DLD1 (cell line): ENCODE data around the gene RCCD1.
"Not testable (repeated sequence)": the region's sequence is repeated elsewhere in the genome, so short reads cannot be mapped to it uniquely, and the experiment has no call there.

Experiments used
- in situ Hi-C: cut with HindIII; loops from 2 replicates; pipeline ENCODE4 v1.10.0; 2017; ENCODE audit warnings: low sequenced_read_pairs

Gene RCCD1, protein sequence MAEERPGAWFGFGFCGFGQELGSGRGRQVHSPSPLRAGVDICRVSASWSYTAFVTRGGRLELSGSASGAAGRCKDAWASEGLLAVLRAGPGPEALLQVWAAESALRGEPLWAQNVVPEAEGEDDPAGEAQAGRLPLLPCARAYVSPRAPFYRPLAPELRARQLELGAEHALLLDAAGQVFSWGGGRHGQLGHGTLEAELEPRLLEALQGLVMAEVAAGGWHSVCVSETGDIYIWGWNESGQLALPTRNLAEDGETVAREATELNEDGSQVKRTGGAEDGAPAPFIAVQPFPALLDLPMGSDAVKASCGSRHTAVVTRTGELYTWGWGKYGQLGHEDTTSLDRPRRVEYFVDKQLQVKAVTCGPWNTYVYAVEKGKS

DNA sequence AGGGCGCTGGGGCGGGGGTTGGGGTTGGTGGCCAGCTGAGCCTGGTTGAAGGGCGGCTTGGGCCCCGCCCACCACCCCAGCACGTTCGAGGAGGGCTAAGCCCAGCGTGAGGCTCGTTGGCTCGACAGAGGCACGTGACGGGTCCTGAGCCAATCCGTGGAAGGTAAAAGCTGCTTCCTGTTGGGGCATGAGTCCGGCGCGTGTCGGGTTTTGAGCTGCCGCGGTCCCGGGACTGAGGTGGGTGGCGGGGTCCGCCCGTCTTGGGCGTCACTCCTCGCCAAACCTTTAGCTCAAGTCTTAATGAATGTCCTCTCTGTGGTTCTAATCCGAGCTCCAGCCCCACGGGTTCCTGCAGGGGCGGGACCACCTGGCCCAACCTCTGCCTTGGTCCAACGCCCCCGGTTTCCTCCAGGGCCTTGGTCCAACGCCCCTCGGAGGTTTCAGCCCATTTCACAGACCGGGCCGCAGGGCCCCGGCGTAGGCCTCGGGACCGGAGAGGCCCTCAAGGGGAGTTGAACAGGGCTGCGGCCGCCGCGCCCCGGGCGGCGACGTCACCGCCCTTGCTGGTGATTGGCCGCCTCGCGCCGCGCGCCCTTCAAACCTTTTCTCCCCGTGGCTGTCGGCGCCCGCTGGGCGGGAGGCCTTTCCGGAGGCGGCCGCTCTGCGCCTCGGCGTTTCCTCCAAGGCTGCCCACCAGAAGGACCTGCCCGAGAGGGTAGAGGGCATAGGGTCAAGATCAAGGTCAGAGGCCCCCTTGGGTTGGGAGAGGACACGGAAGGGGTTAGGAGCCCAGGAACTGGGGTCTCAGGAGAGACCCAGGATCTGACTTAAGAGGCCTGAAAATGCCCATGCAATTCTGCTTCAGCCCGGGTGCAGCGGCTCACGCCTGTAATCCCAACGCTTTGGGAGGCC lies at the start of gene RCCD1:
Gene RCCD1 (plus strand): TSS at position 173 of the 912 bp plus-strand sequence. CDS start 1,851 bp downstream, outside the sequence.
- in situ Hi-C loops, result no loop called here

DNA sequence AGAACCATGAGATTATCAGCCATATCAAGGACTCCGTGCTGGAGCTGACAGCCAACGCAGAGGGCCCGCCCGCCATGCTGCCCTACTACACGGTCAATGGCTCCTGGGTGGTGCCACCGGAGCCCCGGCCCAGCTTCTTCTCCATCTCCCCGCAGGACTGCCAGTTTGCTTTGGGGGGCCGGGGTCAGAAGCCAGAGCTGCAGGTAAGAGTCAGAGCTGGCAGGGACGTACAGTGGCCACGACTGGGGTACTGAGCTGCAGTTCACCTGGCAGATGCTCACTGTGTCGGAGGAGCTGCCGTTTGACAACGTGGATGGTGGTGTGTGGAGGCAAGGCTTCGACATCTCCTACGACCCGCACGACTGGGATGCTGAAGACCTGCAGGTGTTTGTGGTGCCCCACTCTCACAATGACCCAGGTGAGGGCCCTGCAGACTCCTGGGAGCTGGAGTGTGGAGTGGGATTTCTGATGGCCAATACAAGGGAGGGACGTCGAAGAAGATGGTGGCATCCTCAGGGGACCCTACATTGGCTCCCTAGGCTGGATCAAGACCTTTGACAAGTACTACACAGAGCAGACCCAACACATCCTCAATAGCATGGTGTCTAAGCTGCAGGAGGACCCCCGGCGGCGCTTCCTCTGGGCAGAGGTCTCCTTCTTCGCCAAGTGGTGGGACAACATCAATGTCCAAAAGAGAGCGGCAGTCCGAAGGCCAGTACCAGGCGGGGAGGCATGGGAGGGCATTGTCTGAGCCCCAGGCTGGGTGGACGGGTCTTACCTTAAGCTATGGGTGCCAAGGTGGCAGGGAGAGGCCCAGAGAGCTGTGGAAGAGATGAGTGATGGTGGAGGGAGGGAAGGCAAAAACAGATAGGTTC lies 49.1 kb upstream of the RCCD1 start:
- in situ Hi-C loops, result no loop called here

DNA sequence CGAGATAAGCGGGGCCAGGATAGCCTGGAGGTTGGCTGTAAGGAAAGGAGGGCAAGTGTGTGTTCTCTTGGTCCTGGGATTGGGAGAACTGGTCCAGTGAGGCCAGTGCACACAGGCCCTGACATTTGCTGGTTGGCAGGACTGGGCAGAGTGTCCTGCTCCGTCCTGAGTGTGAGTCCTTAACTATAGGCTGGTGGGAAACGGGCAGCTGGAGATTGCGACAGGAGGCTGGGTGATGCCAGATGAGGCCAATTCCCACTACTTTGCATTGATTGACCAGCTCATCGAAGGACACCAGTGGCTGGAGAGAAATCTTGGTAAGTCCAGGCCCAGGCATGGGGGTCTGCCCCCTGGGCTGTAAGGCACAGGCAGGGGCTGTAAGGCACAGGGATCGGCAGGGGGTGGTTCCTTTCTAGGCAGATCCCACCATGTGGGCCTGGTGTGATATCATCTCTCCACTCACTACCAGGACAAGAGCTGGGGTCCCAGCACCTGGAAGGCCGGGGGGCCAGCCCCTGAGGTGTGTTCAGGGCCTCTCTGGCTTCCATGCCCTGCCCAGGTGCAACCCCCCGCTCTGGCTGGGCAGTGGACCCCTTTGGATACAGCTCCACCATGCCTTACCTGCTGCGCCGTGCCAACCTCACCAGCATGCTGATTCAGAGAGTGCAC lies 48.4 kb upstream of the RCCD1 start:
- in situ Hi-C loops, result no loop called here

DNA sequence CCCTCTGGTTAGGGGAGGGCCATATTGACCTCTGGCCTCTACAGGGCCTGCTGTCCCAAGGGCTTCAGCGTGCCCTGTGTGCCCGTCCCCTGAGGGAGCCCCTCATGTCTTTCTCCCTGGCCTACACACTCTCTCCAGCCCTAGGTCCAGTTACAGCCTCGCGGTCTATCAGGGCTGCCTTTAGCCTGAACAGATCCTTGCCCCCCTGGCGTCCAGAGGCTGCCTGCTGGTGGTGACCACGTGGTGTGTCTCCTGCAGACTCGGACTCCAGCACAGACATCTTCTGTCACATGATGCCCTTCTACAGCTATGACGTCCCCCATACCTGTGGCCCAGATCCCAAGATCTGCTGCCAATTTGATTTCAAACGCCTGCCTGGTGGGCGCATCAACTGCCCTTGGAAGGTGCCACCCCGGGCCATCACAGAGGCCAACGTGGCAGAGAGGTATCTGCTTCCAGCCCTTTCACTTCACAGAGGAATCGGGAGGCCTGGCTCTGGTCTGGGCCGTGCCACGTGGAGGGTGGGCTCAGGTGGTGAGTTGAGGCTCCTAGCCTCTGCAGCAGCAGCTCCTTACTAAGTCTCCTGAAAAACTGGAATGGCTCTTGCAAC lies 47.5 kb upstream of the RCCD1 start:
- in situ Hi-C loops, result no loop called here

DNA sequence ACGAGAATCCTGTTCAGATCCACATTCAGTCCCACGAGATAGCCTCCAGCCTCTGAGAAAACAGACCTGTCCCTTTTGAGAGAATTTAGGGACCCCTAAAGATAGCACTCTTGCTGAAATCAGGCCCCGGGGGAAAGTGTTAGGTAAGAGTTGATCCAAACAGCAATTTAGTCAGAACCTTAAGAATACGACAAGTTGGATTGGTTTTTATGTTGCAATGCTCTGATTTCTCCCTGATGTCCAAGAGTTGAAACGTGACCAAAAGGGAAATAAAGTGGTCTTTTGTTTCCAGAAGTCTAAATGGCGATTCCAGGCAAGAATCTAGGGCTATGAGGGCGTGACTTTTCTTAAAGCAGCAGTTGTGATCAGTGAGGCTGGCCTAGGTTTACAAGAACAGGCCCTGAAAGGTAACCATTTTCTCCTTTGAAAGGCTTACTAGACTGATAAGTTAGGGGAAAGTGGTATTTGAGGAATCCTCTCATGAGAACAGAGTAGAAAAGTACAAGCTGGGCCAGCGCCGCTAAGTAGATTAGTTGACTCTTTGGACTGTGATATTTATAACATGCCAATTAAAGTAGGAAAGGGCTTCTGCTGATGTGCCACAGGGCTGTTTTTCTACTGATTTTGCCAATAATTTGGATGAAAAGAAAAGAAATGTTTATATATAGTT lies 46.7 kb upstream of the RCCD1 start:
- in situ Hi-C loops, result no loop called here

DNA sequence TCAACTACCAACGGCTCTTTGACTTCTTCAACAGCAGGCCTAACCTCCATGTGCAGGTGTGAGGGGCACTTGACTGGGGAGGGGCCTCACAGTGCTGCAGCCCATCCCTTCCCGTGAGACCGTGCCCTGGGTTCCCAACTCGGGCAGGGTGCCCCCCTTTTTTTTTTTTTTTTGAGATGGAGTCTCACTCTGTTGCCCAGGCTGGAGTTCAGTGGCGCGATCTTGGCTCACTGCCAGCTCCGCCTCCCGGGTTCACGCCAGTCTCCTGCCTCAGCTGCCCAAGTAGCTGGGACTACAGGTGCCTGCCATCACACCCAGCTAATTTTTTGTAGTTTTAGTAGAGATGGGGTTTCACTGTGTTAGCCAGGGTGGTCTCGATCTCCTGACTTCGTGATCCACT lies 45.2 kb upstream of the RCCD1 start:
- in situ Hi-C loops, result not testable (repeated sequence)

DNA sequence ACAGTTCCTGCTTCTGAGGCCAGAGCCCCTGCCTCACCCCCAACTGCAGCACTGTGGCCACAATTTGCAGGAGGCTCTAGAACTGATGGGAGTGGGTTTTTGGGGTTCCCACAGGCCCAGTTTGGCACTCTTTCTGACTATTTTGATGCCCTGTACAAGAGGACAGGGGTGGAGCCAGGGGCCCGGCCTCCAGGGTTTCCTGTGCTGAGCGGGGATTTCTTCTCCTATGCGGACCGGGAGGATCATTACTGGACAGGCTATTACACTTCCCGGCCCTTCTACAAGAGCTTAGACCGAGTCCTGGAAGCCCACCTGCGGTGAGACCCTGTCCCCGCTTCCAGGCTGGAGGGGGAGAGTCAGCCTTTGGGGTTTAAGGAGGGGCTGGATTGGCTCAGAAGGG lies 44.7 kb upstream of the RCCD1 start:
- in situ Hi-C loops, result no loop called here

DNA sequence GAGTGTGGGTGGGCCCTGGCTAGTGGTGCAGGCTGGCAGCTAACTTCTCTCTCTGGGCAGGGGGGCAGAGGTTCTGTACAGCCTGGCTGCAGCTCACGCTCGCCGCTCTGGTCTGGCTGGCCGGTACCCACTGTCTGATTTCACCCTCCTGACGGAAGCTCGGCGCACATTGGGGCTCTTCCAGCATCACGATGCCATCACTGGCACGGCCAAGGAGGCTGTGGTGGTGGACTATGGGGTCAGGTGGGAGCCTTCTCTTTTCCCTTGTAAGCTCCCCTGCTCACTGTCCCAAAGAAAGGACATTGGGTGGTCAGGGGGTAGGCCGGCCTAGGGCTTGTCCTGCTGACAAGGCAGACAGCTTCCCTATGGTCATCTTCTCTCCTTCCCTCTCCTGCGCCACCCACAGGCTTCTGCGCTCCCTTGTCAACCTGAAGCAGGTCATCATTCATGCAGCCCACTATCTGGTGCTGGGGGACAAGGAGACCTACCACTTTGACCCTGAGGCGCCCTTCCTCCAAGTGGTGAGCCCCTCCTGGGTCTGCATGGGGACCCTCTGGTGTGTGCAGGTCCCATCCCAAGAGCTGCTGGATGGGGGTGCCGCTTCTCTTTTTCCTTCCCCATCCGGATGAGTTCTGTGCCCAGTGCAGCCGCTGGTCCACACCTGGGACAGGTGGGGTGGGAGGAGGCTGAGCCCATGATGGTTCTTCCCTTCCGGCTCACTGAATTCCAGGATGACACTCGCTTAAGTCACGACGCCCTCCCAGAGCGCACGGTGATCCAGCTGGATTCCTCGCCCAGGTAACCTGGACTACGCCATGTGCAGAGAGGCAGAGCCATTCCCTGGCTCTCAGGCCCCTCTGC lies 44.0 kb upstream of the RCCD1 start:
- in situ Hi-C loops, result no loop called here

DNA sequence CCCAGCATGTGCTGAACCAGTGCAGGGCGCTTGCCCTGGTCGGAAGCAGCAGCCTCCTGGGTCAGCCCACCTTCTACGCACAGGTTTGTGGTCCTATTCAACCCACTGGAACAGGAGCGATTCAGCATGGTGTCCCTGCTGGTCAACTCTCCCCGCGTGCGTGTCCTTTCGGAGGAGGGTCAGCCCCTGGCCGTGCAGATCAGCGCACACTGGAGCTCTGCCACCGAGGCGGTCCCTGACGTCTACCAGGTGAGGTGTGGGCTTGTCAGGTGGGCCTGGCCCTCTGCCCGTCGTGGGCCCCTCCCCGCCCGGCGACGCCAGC lies 43.4 kb upstream of the RCCD1 start:
- in situ Hi-C loops, result no loop called here

DNA sequence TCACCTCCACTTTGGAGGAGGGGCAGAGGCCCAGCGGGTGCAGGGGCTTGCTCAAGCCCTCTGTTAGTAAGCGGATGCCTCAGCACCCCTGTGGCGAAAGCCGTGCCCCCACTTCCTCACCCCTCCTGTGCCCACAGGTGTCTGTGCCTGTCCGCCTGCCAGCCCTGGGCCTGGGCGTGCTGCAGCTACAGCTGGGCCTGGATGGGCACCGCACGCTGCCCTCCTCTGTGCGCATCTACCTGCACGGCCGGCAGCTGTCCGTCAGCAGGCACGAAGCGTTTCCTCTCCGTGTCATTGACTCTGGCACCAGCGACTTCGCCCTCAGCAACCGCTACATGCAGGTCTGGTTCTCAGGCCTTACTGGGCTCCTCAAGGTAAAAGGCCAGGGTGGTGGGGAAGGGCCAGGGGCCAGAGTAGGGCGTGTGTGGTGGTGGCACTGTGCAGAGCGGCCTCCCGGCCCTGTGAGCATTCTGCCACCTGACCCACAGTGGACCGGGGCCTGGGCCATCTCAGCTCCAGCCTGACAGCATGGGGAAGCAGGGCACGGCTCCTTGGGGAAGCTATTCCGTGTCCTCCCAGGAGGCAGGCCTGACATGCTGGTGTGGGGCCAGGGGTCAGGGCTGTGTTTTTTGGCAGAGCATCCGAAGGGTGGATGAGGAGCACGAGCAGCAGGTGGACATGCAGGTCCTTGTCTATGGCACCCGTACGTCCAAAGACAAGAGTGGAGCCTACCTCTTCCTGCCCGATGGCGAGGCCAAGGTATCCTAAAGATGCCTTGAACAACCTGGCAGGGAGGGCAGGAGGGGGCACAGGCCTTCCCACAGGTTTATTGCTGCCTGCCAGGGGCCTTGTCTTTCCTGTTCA lies 42.5 kb upstream of the RCCD1 start:
- in situ Hi-C loops, result no loop called here

DNA sequence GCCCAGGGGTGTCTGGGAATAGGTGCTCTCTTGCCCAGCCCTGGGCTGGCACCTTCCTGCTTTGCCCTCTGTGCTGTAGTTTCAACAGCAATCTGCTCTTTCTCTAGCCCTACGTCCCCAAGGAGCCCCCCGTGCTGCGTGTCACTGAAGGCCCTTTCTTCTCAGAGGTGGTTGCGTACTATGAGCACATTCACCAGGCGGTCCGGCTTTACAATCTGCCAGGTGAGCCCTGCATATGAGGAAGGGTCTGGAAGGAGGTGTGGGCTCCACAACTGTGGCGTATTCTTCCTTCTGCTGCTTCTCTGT lies 42.0 kb upstream of the RCCD1 start:
- in situ Hi-C loops, result no loop called here

DNA sequence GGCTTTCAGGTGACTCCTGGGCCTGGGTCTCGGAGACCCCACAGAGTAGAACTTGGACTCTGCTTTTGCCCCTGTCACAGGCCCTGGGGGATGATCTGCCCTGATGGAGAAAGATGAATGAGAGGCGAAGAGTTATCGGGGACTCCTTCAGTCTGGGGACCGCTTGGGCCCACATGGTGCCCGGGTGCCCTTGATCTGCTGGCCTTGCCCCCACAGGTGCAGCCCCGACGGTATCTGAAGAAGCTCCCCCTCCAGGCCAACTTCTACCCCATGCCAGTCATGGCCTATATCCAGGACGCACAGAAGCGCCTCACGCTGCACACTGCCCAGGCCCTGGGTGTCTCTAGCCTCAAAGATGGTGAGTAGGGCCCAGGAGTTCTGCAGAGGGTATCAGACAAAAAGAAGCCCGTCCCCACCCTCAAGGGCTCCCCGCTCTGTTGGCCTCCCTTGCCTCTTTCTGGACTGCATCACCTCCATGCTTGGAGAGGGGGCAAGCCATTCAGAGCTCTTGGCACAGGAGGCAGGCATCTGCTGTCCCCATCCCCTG lies 41.2 kb upstream of the RCCD1 start:
- in situ Hi-C loops, result no loop called here

DNA sequence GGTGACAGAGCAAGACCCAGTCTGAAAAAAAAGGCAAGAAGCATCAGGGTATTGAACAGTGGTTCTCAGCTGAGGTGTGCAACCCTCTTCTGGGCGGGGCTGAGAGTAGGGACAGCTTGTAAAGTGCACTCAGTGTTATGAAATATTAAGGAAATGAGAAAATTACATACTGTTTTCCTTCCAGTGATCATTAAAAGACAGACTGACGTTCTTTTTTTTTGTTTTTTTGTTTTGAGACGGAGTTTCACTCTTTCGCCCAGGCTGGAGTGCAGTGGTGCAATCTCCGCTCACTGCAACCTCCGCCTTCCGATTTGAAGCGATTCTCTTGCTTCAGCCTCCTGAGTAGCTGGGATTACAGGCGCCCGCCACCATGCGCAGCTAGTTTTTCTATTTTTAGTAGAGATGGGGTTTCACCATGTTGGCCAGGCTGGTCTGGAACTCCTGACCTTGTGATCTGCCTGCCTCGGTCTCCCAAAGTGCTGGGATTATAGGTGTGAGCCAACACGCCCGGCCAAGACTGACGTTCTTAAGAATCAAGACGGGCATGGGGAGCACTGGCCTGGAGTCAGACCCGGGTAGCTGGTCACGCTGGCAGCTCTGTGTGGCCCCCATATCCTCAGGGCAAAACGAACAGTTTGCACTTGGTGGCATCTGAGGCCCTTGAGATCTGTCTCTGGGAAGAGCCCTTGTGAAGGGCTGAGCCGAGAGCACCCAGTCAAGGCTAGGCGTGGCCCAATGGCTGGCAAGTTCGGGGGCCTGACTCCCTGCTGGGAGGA lies 40.2 kb upstream of the RCCD1 start:
- in situ Hi-C loops, result no loop called here

DNA sequence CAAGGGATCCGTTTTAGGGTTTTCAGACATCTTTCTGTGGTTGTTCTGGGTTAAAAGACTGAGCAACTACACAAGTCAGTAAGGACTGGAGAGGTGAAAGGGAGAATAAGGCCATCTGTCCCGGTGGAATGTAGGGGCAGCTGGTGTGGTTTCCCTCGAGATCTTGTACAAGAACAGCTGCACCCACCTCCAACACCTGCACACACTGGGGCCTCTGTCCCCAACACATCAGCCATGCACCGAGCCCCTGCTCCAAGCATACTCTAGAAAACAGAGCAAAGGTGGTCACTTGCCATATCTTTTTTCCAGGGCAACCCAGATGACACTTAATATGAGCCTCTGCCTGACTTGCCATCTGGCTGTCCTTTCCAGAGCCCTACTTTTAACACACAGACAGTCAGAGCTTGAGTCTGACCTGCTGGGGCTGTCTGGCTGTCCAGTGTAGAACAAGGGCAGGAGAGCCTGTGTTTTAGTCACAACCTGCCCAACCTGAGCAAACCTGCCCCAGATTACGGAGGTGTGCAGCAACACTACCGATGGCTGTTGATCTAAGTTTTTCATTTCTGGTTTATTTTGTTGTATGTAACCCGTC lies 39.4 kb upstream of the RCCD1 start:
- in situ Hi-C loops, result no loop called here

DNA sequence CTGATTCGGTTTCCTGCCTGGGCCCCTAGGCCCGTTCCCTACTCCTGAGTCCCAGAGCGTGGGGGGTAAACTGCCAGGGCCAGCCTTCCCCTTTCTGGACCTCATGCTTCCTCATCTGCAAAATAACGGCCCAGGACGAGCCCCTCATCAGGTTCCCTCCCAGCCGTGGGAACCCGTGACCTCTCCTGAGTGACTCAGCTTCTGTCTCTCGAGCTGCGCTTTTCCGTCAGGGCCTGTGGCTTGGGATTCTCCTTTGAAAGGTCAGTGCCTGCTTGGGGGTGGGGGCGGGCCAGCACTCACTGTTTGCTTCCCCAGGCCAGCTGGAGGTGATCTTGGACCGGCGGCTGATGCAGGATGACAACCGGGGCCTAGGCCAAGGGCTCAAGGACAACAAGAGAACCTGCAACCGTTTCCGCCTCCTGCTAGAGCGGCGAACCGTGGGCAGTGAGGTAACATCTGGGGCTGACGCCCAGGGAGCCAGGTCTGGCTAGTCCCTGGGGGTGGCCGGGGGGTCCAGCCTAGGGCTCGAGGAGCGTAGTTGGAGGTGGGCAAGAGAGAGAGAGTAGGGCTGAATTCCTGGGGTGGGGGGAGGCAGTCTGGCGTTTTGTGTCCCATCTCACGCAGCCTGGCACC lies 38.8 kb upstream of the RCCD1 start:
- in situ Hi-C loops, result no loop called here

DNA sequence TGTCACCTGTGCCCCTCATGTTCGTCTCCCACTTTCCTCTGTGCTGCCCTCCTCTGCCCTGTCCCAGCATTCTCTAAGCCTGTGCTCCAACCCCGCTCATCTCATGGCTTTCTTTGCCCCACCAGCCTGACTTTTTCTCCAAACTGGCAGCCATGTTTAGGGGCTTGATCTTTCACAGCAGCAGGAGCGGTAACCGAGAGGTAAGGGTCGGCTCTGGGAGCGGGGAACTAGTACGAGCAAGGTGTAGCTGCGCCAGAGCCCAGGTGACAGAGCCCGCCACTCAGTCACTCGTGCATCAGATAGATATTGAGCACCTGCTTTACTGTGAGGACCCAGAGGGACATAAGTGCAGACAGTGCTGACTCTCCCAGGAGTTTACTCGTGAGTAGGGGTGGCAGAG lies 38.2 kb upstream of the RCCD1 start:
- in situ Hi-C loops, result no loop called here
